Measurements from ENCODE around the gene FSTL5.

DNA sequence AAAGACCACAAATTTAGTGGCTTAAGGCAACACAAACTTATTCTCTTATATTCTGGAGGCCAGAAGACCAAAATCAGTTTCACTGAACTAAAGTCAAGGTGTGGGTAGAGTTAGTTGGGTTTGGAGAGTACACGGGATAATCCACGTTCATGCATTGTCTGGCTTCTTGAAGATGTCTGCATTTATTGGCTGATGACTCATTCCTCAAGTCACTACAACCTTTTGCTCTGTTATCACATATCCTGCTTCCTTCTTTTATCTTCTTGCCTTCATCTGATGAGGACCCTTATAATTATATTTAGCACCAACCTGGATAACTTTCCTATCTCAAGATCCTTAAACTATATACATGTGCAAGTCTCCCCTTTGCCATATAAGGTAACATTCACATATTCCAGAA, 590.0 kb downstream of the FSTL5 start:
- no peak for TF ChIP-seq FOXM1 (IDR thresholded peaks at IDR 0.05; ENCODE audit: low read depth, low read length)
- TF ChIP-seq FOS (IDR thresholded peaks at IDR 0.05; ENCODE audit: borderline replicate concordance, extremely low read depth, insufficient read length) = no peak
- no peak for TF ChIP-seq MTA3 (IDR thresholded peaks at IDR 0.05; ENCODE audit: borderline replicate concordance, low read length)
- TF ChIP-seq RCOR1 (conservative IDR thresholded peaks at IDR 0.05; ENCODE audit: low read depth, low read length) = no peak
- TF ChIP-seq, protein P1, sequence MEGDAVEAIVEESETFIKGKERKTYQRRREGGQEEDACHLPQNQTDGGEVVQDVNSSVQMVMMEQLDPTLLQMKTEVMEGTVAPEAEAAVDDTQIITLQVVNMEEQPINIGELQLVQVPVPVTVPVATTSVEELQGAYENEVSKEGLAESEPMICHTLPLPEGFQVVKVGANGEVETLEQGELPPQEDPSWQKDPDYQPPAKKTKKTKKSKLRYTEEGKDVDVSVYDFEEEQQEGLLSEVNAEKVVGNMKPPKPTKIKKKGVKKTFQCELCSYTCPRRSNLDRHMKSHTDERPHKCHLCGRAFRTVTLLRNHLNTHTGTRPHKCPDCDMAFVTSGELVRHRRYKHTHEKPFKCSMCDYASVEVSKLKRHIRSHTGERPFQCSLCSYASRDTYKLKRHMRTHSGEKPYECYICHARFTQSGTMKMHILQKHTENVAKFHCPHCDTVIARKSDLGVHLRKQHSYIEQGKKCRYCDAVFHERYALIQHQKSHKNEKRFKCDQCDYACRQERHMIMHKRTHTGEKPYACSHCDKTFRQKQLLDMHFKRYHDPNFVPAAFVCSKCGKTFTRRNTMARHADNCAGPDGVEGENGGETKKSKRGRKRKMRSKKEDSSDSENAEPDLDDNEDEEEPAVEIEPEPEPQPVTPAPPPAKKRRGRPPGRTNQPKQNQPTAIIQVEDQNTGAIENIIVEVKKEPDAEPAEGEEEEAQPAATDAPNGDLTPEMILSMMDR (IDR thresholded peaks at IDR 0.05 in 2 of 3, conservative IDR thresholded peaks at IDR 0.05 in 1 of 3; ENCODE audit: control insufficient read depth in 2 of 3, extremely low read depth in 1 of 3, insufficient read depth in 1 of 3, low read depth in 3 of 3, low read length in 3 of 3) = no peak
- no peak for TF ChIP-seq CBX5 (IDR thresholded peaks at IDR 0.05; ENCODE audit: low read depth)
- TF ChIP-seq YBX1 (IDR thresholded peaks at IDR 0.05) = no peak
- TF ChIP-seq EP300 (IDR thresholded peaks at IDR 0.05; ENCODE audit: borderline replicate concordance in 1 of 2, control insufficient read depth in 1 of 2, low read depth in 2 of 2, low read length in 2 of 2) = no peak
- TF ChIP-seq SUZ12 (IDR thresholded peaks at IDR 0.05; ENCODE audit: unreplicated experiment) = no peak
- no peak for TF ChIP-seq POLR2A (IDR thresholded peaks at IDR 0.05; ENCODE audit: low read depth, low read length)
- TF ChIP-seq, protein P2, sequence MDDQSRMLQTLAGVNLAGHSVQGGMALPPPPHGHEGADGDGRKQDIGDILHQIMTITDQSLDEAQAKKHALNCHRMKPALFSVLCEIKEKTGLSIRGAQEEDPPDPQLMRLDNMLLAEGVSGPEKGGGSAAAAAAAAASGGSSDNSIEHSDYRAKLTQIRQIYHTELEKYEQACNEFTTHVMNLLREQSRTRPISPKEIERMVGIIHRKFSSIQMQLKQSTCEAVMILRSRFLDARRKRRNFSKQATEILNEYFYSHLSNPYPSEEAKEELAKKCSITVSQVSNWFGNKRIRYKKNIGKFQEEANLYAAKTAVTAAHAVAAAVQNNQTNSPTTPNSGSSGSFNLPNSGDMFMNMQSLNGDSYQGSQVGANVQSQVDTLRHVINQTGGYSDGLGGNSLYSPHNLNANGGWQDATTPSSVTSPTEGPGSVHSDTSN (IDR thresholded peaks at IDR 0.05; ENCODE audit: insufficient replicate concordance, low read depth, low read length) = no peak
- no peak for TF ChIP-seq MYC (IDR thresholded peaks at IDR 0.05; ENCODE audit: insufficient read depth, insufficient read length, insufficient replicate concordance, low read length, severe bottlenecking)
- no peak for TF ChIP-seq ZNF274 (IDR thresholded peaks at IDR 0.05; ENCODE audit: insufficient read depth, insufficient read length)

Data from GM12878 (cell line).